ENCODE data around the gene LRRC74A.

The LRRC74A gene

DNA sequence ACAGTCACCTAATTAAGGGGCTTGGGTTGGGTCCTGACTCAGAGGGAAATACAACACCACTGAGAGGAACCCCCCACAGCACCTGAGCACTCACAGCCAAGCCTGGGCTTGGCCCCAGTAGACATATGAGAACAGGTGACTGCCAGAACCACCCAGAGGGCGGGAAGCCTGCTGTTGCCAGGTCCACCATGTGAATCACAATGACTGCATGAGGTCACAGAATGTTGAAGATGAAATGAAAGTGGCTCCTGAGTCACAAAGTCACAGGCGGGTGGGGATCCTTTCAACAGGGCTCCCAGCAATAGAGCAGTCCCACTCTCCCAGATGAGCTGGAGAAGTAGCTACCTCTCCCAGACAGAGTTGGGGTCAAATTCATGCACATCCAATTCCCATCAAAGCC is at the start of gene LRRC74A:
Gene LRRC74A, plus strand, starts transcription at position 287 of the 400 bp plus-strand sequence. CDS start 290 bp downstream, outside the sequence.
- no peak for DNase-seq

DNA sequence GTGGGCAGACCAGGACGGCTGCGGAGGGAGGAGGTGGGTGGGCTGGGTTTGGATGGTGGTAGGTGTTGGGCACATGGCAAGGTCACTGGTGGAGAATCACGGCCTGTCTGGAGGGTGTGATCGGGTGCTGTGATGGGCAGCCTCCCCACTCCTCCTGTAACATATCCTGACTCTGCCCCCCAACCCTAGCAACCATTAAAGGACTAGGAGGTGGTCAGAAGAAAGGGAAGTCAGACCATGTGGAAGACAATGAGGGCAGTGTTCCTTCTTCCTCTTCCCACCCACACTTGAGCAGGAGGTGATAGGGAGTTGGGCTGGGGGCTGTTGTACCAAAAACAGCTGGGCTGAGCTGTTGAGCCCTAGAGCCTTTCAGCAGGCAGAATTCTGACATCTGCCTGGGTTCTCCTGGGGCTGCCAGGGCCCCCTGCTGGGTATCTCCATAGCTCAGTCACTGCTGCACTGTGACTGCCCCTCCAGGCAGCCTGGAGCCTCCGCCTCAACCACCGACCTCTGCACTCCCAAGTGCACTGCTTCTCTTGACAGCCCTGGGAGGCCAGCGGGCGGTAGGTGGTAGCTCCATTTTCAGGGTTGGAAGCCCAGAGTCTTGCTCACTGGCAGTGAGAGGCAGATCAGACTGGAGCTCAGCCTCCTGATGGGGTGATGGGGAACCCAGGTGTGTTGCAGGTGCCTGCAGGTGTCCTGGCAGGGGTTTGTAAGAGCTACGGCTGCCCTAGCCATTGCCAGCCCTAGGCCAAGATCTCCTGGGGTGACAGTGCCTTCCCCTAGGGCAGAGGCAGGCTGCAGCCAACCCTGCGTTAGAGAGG is 49.6 kb upstream of the LRRC74A start:
- DNase-seq, result peak in 1 of 56 donors; percentile 27

DNA sequence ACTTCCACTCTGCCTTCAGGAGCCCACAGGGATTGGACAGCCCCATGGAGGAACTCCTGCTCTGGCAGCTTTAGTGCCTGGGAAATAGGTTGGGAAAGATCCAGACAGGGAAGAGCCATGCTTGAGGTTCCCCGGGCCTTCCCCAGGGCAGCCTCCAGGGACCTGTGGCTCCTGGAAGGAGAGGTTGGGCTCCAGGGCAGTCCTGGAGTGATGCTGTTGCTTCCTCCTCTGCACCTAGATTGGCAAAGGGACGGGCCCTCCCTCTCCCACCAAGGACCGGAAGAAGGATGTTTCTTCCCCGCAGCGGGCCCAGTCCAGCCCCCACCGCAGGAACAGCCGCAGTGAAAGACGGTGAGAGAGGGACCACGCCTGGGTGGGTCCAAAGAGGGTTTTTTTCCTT is 48.5 kb upstream of the LRRC74A start:
- DNase-seq, result no peak

DNA sequence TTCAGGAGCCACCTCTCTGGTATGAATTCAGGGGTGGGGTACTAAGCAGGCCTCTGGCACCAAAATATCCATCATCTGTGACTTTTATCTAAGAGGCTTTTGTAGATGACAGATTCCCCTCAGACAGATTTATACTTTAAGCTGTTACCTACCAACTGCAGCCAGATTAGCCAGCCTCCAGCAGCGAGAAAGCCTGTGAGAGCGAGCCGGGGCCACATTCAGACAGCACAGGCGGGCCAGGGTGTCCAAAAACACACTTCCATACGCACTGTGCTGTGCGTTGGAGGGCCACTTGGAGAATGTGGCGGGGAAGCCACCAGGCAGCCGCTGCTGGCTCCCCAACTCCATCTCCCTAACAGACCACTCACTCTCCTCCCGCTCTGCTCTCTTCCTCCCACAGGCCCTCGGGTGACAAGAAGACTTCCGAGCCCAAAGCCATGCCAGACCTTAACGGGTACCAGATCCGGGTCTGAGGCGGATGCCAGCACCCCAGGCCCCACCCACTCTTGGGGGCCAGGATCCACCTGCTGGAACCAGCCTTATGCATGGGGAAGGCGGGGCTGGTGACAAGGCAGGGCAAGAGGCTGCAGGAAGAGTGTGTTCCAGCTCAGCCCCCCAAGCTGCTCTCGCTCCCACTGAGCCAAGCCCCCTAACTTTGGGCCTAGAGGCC is 47.5 kb upstream of the LRRC74A start:
- no peak for DNase-seq

DNA sequence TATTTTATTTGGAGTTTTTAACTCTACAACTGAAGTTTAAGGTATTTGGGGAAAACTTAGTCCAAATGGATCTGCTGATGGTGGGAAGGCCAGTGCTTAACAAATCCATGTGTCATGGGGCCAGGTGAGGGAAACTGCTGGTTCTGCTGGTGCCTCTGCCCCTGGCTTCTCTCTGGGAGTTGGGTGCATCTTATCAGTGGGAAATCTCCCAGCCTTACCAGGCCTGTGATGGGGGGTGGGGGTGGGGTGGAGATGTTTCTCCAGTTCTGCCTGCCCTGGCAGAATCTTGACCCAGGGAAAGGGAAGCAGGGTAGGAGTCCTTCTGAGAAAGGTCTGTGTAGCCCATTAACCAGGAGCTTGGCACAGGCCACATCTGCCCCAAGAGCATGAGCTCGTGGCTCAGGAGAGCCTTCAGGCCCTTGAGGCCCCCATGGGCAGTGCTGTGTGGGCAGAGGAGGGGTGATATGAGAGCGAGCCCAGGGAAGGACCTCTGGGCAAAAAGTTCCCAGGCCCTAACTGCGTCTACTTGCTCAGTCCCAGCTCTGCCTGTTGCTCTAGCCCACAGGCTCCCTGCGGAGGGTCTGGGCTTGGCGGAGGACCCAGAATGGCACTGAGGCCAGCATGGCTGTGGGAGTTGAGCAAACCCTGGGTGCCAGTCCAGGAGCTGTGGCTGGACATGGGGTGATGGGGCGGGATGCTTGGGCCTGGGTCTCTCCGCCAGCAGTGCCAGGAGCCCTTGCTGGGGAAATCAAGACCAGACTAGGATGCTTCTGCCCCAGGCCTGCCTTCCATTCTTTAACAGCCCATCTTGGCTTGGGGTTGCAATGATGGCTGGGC is 46.8 kb upstream of the LRRC74A start:
- DNase-seq, result no peak

DNA sequence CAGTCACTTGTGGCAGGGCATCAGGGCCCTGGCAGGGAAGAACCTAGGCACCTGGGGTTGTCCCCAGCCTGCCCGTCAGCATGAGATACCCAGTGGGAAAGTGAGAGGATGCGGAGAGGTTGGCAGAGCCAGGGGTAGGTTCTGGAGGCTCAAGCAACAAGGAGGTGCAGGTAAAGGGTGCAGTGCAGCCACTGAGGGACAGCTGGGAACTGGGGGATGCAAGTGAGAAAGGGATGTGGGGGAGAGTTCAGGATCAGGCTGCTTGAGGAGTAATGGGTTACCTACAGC is 46.2 kb upstream of the LRRC74A start:
- DNase-seq, result no peak

DNA sequence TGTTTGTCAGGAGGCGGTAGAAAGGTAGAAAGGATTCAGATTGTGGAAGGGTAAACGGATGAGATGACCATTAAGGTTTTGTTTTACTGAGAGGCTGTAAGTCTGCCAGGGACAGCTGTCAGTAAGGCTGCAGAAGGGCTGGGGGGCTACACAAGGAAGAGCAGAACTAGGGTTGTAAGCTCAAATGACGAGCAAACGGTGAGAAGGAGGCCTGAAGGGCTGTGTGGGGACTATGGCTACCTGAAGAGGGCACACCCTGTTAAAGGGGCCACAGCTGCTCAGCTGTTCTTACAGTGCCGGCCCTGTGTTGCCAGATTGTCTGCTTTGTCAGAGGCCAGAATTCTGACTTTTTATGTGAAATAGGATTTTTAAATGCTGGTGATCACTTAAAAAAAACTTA is 45.8 kb upstream of the LRRC74A start:
- no peak for DNase-seq

DNA sequence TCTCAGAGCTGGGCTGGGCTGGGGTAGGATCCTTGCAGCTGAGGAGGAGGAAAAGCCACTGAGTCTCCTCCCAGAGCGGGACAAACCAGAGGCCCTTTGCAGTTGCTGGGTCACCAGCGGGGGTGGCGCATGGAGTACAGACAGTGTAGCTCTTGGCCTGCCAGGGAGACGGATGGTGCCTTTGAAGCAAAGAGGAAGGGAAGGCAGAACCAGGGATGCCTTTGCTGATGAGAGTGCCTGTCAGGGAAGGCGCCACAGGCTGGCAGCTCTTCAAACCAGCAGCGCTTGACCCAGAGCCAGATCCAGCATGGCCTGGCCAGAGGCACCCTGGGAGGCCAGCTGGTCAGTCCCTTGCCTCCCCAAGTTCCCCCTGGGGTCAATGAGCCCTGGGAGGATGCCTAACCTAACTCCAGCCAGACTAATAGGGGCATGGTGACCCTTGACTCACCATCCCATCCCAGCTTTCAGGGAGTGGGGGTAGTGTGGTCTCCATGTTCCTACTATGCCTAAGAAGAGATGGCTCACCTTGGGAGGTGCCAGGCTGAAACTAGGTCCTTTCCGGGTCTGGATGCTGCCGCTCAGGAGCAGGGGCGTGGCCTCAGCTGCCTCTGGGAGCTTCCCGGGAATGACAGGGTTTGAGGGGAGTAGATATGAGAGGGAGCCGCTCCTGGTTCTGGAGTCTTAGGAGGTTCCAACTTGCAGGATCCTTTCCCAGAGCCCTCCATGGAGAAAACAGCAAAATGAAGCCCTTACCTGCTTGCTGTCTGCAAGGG is 45.1 kb upstream of the LRRC74A start:
- peak in 51 of 56 donors; percentile 28 to 86 (median 66) for DNase-seq

DNA sequence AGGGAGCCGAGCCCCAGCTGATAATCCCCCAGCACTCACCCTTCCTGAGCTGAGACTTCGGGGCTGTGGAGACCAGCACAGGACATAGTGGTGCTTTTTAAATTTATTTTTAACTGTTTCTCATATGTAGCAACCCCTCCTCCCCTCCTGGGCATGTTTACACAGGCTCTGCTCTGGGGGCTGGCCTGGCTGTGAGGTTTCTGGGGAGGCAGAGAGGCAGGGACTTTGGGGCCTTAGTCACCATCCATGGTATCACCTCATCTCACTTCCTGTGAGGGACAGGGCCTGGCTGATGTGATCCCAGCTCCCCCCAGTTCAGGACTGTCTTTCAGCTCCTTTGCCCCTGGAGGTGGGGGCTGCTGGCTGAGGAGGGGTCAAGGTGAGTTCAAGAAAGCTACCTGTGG is 44.6 kb upstream of the LRRC74A start:
- no peak for DNase-seq

DNA sequence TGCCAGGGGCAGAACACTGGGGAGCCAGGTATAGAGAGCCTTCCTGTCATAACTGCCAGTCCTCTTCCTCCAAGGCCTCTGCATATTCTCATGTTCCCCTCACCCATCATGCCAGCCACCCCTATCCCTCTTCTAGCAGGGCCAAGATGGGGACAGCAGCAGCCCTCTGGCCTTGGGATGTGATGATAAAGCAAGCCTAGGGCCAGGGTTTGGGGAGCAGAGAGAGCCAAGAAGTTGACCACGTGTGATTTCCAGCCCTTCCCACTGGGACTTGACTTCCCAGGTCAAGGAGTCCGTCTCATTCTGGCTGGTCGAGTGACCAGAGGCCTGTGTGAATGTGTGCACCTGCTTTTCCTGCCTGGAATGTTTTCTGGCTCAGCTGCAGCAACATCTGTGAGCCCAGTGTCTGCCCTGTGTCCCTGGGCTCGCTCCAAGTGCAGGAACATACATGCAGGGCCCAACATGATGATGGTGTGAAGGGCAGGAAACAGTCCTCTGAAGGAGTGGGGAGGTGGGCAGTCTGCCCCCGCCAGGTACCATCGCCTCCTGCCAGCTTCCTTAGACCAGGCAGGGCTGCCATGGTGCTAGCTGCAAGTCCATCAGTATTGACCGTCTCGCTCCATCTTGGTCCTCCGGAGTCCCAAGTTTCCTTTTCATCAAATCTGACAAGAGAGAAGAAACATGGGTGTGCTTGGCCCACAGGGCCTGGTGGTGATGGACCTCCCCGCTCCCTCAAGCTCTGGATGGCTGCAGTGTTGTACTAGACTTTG is 43.9 kb upstream of the LRRC74A start:
- DNase-seq, result no peak

DNA sequence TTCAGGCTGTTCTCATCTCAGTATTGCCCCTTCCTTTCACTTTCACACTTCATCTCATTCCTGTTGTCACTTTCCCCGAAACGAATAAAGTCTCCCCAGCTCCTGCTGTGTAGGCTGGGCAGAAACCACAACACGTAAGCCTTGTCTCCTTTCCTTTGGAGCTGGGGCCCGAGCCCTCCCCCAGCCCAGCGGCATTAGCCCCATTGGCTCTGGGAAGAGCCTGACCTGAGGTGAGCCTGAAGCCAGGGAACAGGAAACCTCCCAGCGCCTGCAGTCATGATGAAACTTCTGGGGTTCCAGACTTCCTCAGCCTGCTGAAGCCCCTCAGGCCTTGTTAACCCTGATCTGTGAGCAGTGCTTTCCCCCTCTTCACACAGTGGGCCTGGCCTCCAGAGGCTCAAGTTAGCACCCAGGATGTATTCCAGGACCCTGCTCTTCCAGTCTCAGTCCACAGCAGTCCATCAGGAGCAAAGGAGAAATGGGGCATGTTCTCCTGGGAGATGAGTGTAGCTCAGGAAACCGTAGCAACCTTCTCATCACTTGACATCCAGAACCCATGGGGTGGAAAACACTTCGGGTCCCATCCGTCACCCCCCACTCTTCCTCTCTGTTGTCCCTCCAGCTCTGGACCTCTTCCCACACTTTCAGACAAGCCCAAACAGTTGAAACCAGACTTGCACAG is 43.2 kb upstream of the LRRC74A start:
- peak in 1 of 56 donors; percentile 29 for DNase-seq

DNA sequence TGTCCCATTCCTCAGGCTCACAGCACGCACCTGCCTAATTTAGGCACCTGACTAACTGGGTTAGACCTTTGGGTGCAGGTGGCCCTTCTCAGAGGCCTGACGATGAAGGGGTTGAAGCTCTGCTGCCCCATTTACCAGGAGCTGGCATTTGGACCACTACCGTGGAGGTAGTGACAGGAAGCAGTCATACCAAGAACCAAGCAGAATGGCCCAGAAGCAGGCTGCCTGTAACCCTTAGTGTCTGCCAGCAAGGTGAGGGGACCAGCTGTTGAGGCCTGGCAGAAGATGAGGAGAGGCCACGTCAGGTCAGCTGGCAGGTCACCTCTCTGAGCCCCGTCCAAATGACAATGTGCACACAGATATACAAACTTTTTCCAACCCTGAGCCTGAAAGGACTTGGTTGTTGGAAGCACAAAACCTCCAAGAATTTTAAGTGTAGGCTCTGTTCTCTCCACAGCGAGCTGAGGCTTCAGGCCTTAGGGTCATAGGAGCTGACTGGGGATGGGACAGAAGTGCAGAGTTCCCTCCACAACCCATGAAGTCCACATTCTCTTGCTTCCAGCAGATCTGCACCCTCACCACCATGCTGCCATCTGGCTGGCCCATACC is 41.8 kb upstream of the LRRC74A start:
- no peak for DNase-seq

DNA sequence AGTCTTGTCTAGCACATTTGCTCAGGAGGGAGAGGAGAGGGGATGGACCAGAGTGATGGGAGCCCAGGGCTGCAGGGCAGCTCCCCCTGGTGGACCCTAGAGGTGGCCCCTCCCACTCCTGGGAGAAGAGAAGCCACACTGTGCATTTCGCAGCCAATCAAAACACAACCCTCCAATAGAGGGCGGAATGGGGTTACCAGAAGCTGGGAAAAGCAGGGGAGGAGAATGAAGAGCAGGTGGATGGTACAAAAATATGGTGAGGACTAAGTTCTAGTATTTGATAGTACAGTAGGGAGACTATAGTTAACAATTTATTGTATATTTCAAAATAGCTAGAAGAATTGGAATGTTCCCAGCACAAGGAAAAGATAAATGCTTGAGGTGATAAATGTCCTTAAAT is 41.3 kb upstream of the LRRC74A start:
- DNase-seq, result peak in 51 of 56 donors; percentile 26 to 90 (median 72)

DNA sequence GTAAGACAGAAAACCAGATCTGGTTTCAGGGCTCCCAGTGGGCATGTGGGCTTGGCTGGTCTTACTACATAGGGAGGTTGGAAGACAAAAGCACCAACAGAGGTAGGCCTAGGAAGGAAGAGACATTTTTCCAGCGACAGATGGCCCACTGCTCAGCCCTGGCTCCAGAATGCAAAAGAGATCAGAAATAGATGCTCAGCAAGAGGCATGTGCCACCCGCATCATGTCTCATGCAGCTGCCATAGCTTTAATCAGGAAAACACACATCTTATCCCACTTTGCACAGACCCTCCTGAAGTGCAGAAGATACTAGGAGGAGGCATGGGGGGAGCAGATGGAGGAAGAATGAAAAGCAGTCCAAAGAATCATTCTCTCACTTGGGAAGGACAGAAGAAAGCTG is 39.6 kb upstream of the LRRC74A start:
- DNase-seq, result no peak

DNA sequence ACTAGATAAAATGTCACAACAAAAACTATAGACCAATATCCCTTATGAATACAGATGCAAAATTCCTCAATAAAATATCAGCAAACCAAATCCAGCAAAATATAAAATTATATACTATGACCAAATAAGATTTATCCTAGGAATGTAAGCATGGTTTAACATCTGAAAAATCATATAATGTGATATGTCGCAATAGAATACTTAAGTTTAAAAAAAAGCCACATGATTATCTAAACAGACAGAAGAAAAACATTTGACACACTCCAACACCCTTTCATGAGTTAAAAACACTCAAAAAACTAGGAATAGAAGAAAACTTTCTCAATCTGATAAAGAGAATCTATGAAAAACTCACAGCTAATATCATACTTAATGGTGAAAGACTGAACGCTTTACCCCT is 33.8 kb upstream of the LRRC74A start:
- no peak for DNase-seq

DNA sequence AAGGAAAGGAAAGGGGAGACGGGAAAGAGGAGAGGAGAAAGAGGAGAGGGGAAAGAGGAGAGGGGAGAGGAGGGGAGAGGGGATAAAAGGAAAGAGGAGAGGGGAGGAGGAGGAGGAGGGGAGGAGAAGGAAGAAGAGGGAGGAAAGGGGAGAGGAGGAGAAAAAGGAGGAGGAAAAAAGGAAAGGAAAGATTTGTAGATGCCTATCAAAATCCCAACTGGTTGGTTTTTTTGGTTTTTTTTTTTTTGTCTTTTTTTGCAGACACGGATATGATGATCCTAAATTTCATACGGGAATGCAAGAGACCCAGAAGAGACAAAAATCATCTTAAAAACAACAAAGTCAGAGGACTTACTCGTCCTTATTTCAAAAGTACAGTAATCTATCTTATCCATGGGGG is 32.9 kb upstream of the LRRC74A start:
- no peak for DNase-seq

DNA sequence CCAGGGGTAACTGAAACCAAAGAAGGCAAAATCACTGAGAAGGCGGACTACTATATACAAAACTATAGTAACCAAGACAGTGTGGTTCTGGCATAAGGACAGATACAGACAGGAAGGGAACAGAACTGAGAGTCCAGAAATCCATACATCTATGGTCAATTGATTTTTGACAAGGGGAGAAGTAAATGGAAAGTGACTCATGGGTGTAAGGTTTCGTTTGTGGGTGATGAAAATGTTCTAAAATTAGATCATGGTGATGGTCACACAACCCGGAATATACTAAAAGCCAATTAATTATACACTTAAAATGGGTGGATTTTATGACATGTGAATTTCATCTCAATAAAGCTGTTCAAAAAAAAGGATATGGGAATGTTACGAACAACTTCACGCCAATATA is 32.3 kb upstream of the LRRC74A start:
- no peak for DNase-seq

DNA sequence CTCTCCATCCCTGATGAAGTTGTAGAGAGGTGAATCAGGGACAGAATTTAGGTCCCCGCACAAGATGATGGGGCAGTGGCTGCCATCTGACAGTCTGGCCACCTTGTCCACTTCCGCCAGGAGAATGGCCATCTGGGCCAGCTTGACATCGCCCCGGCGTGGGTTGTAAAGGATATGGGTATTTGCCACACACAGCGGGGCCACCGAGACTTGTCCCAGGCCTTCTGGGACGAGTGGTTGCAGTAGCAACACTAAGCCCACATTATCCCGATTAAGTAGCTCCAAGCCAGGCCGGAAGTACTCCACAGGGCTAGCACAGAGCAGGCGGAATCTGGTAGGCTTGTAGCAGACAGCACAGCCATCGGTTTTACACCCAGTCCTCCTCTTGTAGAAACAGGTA is 19.8 kb upstream of the LRRC74A start:
- no peak for DNase-seq

DNA sequence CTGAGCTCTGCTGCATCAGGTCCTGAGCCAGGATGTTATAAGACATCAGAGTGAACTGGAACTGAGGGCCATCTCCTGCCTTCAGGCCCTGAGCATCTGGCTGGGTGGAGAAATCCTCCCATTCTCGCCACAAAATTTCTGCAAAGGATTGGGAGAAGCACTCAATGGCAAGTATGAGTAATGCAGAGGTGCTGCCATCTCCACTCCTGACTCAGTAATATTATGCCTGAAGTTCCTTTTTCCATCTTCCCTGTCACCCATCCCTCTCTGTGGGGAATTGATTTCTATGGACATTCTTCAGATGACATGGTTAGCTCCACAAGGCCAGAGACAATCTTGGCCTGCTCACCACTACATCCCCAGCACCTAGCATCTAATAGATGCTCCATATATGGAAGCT is 18.2 kb upstream of the LRRC74A start:
- DNase-seq, result no peak

DNA sequence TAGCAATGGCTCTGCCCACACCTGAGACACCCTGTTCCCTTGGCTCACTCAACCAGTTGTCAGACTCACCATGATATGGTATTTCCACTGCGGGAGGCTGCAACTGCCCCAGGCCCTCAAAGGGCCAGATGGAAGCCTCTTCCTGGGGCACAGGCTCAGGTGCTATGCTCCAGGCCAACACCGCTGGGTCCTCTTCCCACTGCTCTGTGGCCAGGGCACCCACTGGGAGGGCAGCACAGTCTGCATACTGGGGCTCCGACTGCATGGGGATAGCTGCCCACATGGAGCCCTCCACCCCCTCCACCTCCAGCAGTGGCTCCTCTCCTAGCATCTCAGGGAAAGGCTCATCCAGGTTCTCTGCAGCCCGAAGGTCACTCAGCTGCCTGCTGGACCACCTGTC is 17.2 kb upstream of the LRRC74A start:
- no peak for DNase-seq
